Lower leg skin (tissue), 4 donors: Measurements from ENCODE around the gene TRMT61B. TPM values are rescaled to one million over a fixed set of nuclear protein-coding genes. Genes with fewer than 3 reads are reported as not detected.
A peak's percentile ranks its signal among the peaks of the same experiment; 100 is the strongest.

ENCODE experiments used
- DNase-seq, 2 donors: peaks; one replicate each; pipeline ENCODE4 v3.0.0-alpha.2; 2019; ENCODE audit warnings: low spot score in 2 of 2
- H3K4me3 ChIP-seq: fragments of 200-600 bp; sonication (generic); 2 replicates; pipeline ENCODE4 v1.5.1; 2017; ENCODE audit warnings: mild to moderate bottlenecking, low read depth; ENCODE audit not compliant: poor library complexity, severe bottlenecking
- POLR2A ChIP-seq, 2 donors: fragments of 450-650 bp; IDR thresholded peaks; one replicate each; pipeline ENCODE4 v1.6.1; 2016 to 2017; ENCODE audit warnings: antibody characterized with exemption in 2 of 2, mild to moderate bottlenecking in 1 of 2, moderate library complexity in 1 of 2
- WGBS, 2 donors: methylation state at CpG; one replicate each; pipeline ENCODE4 v1.1.5; 2018; 5-methylcytosine and 5-hydroxymethylcytosine counted together
- intact Hi-C: fragments of 100-400 bp; cut with DNase I; formaldehyde crosslinking; loops from one replicate; pipeline ENCODE4 v1.15.0; 2023; ENCODE audit warnings: low total_unique reads
- total RNA-seq, 4 donors: library from RNA; depleted of rRNA; stranded (reverse); fragments of >200 nt; gene quantifications; one replicate each; pipeline ENCODE4 v1.1.0, GENCODE V29; 2016
- TF ChIP-seq, protein P1 (sequence below), 3 donors: fragments of 450-650 bp; IDR thresholded peaks; one replicate each; pipeline ENCODE4 v1.5.1; 2016; ENCODE audit warnings: antibody characterized with exemption in 3 of 3, mild to moderate bottlenecking in 3 of 3, moderate library complexity in 2 of 3

Gene TRMT61B
- total RNA-seq, 4 donors from 2014 or later: 7.9 to 19.9 (median 10.2) TPM

DNA sequence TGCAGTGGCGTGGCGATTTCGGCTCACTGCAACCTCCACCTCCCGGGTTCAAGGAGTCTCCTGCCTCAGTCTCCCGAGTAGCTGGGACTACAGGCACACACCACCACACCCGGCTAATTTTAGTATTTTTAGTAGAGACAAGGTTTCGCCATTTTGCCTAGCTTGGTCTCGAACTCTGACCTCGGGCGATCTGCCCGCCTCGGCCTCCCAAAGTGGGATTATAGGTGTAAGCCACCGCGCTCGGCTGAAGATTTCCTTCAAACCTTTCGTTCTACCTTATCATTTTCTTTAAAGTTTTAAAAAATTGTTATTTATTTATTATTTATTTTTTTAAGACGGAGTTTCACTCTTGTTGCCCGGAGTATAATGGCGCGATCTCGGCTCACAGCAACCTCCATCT is 23.4 kb upstream of the TRMT61B start:
- TF ChIP-seq, protein P1, sequence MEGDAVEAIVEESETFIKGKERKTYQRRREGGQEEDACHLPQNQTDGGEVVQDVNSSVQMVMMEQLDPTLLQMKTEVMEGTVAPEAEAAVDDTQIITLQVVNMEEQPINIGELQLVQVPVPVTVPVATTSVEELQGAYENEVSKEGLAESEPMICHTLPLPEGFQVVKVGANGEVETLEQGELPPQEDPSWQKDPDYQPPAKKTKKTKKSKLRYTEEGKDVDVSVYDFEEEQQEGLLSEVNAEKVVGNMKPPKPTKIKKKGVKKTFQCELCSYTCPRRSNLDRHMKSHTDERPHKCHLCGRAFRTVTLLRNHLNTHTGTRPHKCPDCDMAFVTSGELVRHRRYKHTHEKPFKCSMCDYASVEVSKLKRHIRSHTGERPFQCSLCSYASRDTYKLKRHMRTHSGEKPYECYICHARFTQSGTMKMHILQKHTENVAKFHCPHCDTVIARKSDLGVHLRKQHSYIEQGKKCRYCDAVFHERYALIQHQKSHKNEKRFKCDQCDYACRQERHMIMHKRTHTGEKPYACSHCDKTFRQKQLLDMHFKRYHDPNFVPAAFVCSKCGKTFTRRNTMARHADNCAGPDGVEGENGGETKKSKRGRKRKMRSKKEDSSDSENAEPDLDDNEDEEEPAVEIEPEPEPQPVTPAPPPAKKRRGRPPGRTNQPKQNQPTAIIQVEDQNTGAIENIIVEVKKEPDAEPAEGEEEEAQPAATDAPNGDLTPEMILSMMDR (IDR thresholded peaks at IDR 0.05): no peak
- no peak for TF ChIP-seq POLR2A (IDR thresholded peaks at IDR 0.05)
- intact Hi-C loops: no loop called here
- H3K4me3 ChIP-seq: no peak overlapping the region
- WGBS, 2 donors: 90 to 93% methylated on average over 21 of the region's 21 CpGs
- no peak for DNase-seq

DNA sequence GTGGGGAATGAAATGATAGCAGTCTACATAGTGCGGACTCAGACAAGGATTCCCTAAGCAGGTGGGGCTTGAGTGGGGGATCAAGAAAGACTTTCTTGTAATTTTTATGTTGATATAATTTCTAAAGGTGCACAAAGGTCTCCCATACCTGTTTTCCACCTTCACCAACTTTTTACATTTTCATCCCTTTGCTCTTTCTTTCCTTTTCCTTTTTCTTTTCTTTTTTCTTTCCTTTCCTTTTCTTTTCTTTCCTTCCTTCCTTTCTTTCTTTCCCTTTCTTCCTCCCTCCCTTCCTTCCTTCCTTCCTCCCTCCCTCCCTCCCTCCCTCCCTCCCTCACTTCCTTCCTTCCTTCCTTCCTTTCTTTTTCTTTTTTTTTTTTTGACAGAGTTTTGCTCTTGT is 10.1 kb upstream of the TRMT61B start:
- intact Hi-C loops: no loop called here
- no peak for DNase-seq
- TF ChIP-seq, protein P1 (IDR thresholded peaks at IDR 0.05): no peak
- no peak for TF ChIP-seq POLR2A (IDR thresholded peaks at IDR 0.05)
- no peak overlapping the region for H3K4me3 ChIP-seq
- WGBS, 2 donors: 86 to 94% methylated on average over 1 of the region's 1 CpG

DNA sequence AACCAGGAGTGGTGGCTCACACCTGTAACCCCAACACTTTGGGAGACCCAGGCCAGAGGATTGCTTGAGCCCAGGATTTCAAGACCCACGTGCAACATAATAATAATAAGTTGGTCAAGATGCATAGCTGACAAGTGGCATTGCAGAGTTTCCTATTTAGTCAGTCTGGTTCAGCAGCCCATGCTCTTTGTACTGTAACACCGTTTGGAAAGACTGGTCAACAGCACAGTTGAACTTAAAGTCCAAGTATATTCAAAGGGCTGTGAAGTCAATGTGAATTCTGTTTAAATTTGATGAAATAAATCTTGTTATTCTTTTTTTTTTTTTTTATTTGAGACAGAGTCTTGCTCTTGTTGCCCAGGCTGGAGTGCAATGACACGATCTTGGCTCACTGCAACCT is 1.5 kb upstream of the TRMT61B start:
- DNase-seq: no peak
- WGBS, 2 donors: 81 to 89% methylated on average over 3 of the region's 3 CpGs
- intact Hi-C loops: no loop called here
- H3K4me3 ChIP-seq: no peak overlapping the region
- TF ChIP-seq POLR2A (IDR thresholded peaks at IDR 0.05): no peak
- TF ChIP-seq, protein P1 (IDR thresholded peaks at IDR 0.05): no peak

DNA sequence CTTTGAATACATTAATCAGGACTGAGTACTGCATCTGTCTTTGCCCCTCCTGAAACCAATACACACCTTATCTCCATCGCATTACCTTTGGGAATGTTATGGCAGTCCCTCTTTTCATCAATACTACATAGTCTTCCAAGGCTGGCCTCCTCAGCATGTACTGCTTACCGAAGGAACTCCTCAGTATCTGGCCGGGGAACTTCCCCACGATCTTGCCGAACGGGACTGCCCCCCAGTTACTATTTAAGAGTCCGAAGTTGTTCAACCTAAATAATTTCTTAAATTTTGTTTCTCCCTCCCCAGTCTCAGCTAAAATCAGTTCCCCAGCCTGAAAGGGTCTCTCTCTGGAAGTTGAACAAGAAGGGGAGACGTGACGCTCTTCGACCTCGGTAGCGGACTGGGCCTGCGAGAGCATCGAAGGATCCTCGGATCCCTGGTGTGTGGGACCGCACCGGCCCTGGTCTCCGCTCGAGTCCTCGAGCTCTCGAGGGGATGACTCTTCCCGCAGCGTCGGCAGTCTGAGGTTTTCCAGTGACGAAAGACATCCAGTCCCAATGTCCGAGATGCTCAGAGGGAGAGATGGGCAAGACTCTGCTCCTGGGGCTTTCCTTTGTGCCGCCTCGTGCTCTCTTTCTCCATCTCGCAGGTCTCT is 489 bp downstream of the TRMT61B start:
- intact Hi-C loops: no loop called here
- peak overlapping the region; percentile 98 for H3K4me3 ChIP-seq
- peak in 1 of 2 donors; percentile 66 for DNase-seq
- WGBS, 2 donors: 0 to 1% methylated on average over 27 to 29 of the region's 29 CpGs
- no peak for TF ChIP-seq POLR2A (IDR thresholded peaks at IDR 0.05)
- TF ChIP-seq, protein P1 (IDR thresholded peaks at IDR 0.05): no peak

DNA sequence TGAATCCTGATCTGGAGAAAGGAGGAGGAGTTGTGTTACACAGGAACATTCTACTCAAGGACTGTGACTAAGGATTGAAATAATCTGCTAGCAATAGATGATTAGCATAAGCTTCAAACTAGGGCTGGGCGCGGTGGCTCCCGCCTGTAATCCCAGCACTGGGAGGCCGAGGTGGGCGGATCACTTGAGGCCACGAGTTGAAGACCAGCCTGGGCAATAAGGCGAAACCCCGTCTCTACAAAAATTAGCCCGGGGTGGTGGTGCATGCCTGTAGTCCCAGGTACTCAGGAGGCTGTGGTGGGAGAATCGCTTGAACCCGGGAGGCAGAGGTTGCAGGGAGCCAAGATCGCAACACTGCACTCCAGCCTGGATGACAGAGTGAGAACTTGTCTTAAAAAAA is 1.5 kb downstream of the TRMT61B start:
- intact Hi-C loops: no loop called here
- TF ChIP-seq, protein P1 (IDR thresholded peaks at IDR 0.05): no peak
- no peak for TF ChIP-seq POLR2A (IDR thresholded peaks at IDR 0.05)
- 64 to 78% methylated on average over 12 of the region's 12 CpGs for WGBS, 2 donors
- DNase-seq: peak in 1 of 2 donors; percentile 71
- H3K4me3 ChIP-seq: no peak overlapping the region

DNA sequence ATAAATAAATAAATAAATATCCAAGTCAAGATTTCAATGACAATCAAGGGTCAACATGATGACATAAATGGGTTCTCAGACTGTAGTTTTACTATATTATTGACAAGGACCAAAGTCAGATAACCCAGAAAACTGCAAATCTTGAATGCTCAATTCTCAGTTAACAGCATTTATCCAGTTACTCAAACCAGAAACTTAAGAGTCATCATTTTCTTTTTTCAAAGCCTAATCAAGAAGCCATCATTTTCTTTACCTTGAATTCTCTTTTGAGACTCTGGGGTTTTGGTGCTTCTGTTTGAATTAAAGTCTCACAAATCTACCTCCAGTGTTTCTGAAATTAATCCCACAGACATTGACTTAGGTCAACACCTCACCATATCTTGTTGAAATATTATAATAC is 14.1 kb downstream of the TRMT61B start:
- no peak for DNase-seq
- intact Hi-C loops: no loop called here
- no peak for TF ChIP-seq POLR2A (IDR thresholded peaks at IDR 0.05)
- no peak overlapping the region for H3K4me3 ChIP-seq
